HL-60 (cell line): ENCODE results near the gene MED13L.

Experiments used
- POLR2AphosphoS5 ChIP-seq: IDR thresholded peaks from 2 replicates; pipeline ENCODE4 v1.6.1; 2012; ENCODE audit warnings: low read depth
- REST ChIP-seq: IDR thresholded peaks from 2 replicates; pipeline ENCODE4 v1.6.1; 2012; ENCODE audit warnings: low read depth; ENCODE audit not compliant: insufficient replicate concordance
- TF ChIP-seq, protein P1 (sequence below): IDR thresholded peaks from one replicate; pipeline ENCODE4 v1.5.1; 2011; ENCODE audit warnings: low read length, control low read depth, inconsistent platforms; ENCODE audit not compliant: insufficient read depth

- TF ChIP-seq, protein P1, sequence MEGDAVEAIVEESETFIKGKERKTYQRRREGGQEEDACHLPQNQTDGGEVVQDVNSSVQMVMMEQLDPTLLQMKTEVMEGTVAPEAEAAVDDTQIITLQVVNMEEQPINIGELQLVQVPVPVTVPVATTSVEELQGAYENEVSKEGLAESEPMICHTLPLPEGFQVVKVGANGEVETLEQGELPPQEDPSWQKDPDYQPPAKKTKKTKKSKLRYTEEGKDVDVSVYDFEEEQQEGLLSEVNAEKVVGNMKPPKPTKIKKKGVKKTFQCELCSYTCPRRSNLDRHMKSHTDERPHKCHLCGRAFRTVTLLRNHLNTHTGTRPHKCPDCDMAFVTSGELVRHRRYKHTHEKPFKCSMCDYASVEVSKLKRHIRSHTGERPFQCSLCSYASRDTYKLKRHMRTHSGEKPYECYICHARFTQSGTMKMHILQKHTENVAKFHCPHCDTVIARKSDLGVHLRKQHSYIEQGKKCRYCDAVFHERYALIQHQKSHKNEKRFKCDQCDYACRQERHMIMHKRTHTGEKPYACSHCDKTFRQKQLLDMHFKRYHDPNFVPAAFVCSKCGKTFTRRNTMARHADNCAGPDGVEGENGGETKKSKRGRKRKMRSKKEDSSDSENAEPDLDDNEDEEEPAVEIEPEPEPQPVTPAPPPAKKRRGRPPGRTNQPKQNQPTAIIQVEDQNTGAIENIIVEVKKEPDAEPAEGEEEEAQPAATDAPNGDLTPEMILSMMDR = no peak
- TF ChIP-seq REST = no peak
- no peak for TF ChIP-seq POLR2AphosphoS5
Observed at GRCh38 chr12:116089080-116089479, 188.4 kb downstream of the MED13L start.
